ENCODE data around the gene FGF6.

Gene FGF6

GRCh38 chr12:4447151-4447550 lies 1.5 kb upstream of the FGF6 start:
- DNase-seq (ENCODE audit: low read depth) = no peak

GRCh38 chr12:4446335-4446734 lies 720 bp upstream of the FGF6 start:
- DNase-seq (ENCODE audit: low read depth) = no peak

GRCh38 chr12:4444031-4444430 lies 1.6 kb downstream of the FGF6 start:
- no peak for DNase-seq (ENCODE audit: low read depth)

GRCh38 chr12:4443616-4444015 lies 2.0 kb downstream of the FGF6 start:
- no peak for DNase-seq (ENCODE audit: low read depth)

GRCh38 chr12:4441355-4442335 lies 4.0 kb downstream of the FGF6 start:
- DNase-seq (ENCODE audit: low read depth) = no peak

- no peak for DNase-seq (ENCODE audit: low read depth)
Measured at GRCh38 chr12:4440187-4440941, 5.3 kb downstream of the FGF6 start.

GRCh38 chr12:4439736-4440135 lies 5.9 kb downstream of the FGF6 start:
- no peak for DNase-seq (ENCODE audit: low read depth)

- DNase-seq (ENCODE audit: low read depth) = no peak
Measured at GRCh38 chr12:4438834-4439596, 6.6 kb downstream of the FGF6 start.

- no peak for DNase-seq (ENCODE audit: low read depth)
Measured at GRCh38 chr12:4435537-4435936, 10.1 kb downstream of the FGF6 start.

GRCh38 chr12:4434706-4435425 lies 10.7 kb downstream of the FGF6 start:
- DNase-seq (ENCODE audit: low read depth) = no peak

GRCh38 chr12:4434301-4434700 lies 11.3 kb downstream of the FGF6 start:
- no peak for DNase-seq (ENCODE audit: low read depth)

- no peak for DNase-seq (ENCODE audit: low read depth)
Measured at GRCh38 chr12:4433745-4434058, 11.9 kb downstream of the FGF6 start.

- no peak for DNase-seq (ENCODE audit: low read depth)
Measured at GRCh38 chr12:4432878-4433744, 12.5 kb downstream of the FGF6 start.

GRCh38 chr12:4431866-4432265 lies 13.7 kb downstream of the FGF6 start:
- DNase-seq (ENCODE audit: low read depth) = no peak

- no peak for DNase-seq (ENCODE audit: low read depth)
Measured at GRCh38 chr12:4431436-4431835, 14.2 kb downstream of the FGF6 start.

GRCh38 chr12:4424422-4424821 lies 21.2 kb downstream of the FGF6 start:
- no peak for DNase-seq (ENCODE audit: low read depth)

GRCh38 chr12:4423528-4424195 lies 22.0 kb downstream of the FGF6 start:
- no peak for DNase-seq (ENCODE audit: low read depth)

- DNase-seq (ENCODE audit: low read depth) = no peak
Measured at GRCh38 chr12:4422985-4423384, 22.6 kb downstream of the FGF6 start.

- peak; percentile 41 for DNase-seq (ENCODE audit: low read depth)
Measured at GRCh38 chr12:4421590-4422031, 24.0 kb downstream of the FGF6 start.

GRCh38 chr12:4420138-4420670 lies 25.4 kb downstream of the FGF6 start:
- DNase-seq (ENCODE audit: low read depth) = no peak

All from EH (cell line).